GM12878 (cell line): Measurements from ENCODE around the gene LRRC27. TPM values are rescaled to one million over a fixed set of nuclear protein-coding genes. Genes with fewer than 3 reads are reported as not detected.

Source experiments
- ATAC-seq: fragments of 200-7000 bp; cut with Tn5 transposase; 3 replicates; pipeline ENCODE4 v1.9.1; 2020; ENCODE audit warnings: mild to moderate bottlenecking, moderate library complexity
- BruUV-seq: library from RNA; stranded (reverse); fragments of 400-500 nt; replicated peaks from 2 replicates; lab custom pipeline; 2021; lab: Mats Ljungman, UMichigan
- CTCF ChIA-PET: fragments of 300-600 bp; sonication (Branson Sonifier 250); formaldehyde crosslinking; extraction: SDS; loops from one replicate; lab custom pipeline; 2021; ENCODE audit warnings: inconsistent platforms; lab: Yijun Ruan, JAX
- POLR2A ChIA-PET: fragments of 350-600 bp; formaldehyde crosslinking; extraction: SDS; loops from one replicate; lab custom pipeline; 2021; ENCODE audit warnings: inconsistent platforms; lab: Charles Lee
- RAD21 ChIA-PET: fragments of 300-600 bp; sonication (Branson Sonifier 250); formaldehyde crosslinking; loops from one replicate; lab custom pipeline; 2023; ENCODE audit warnings: antibody characterized with exemption; ENCODE audit not compliant: unreplicated experiment; lab: Charles Lee
- SMC1A ChIA-PET: fragments of 300-600 bp; sonication (Branson Sonifier 250); formaldehyde crosslinking; loops from one replicate; lab custom pipeline; 2023; ENCODE audit not compliant: unreplicated experiment, uncharacterized antibody; lab: Charles Lee
- DNase-seq: peaks from one replicate; pipeline ENCODE4 v3.0.0-alpha.2; 2011; ENCODE audit warnings: low read depth, low spot score
- FAIRE-seq: peaks from 3 replicates; lab custom pipeline; 2011; peaks lifted over from hg19 to GRCh38; lab: Jason Lieb, UNC
- H2AFZ ChIP-seq: 2 replicates; pipeline ENCODE4 v1.6.0; 2011; ENCODE audit warnings: low read depth, low read length, control low read depth; ENCODE audit not compliant: control insufficient read depth
- H3K27ac ChIP-seq: 2 replicates; pipeline ENCODE4 v1.5.1; 2011; ENCODE audit warnings: control low read depth; ENCODE audit not compliant: control insufficient read depth, insufficient read depth
- H3K27me3 ChIP-seq, 2 experiments: replicated peaks in 1 of 2; 2 replicates each; pipeline versions ENCODE4 v1.6.0 to v1.6.1; 2011; ENCODE audit warnings: low read length in 1 of 2; ENCODE audit not compliant: control insufficient read depth in 2 of 2, insufficient read depth in 2 of 2
- H3K36me3 ChIP-seq, 2 experiments: 2 replicates each; pipeline ENCODE4 v1.5.1; 2011; ENCODE audit warnings: low read length in 1 of 2; ENCODE audit not compliant: control insufficient read depth in 2 of 2, insufficient read depth in 2 of 2
- H3K4me1 ChIP-seq: 2 replicates; pipeline ENCODE4 v1.6.1; 2011; ENCODE audit warnings: mild to moderate bottlenecking, low read length, moderate library complexity, mixed read lengths; ENCODE audit not compliant: control insufficient read depth, insufficient read depth
- H3K4me2 ChIP-seq: 2 replicates; pipeline ENCODE4 v1.6.0; 2011; ENCODE audit warnings: control low read depth; ENCODE audit not compliant: control insufficient read depth, insufficient read depth
- H3K4me3 ChIP-seq: fragments of 200-600 bp; sonication (generic); 2 replicates; pipeline ENCODE4 v1.5.1; 2016
- H3K79me2 ChIP-seq: 2 replicates; pipeline ENCODE4 v1.6.0; 2011; ENCODE audit warnings: low read length; ENCODE audit not compliant: control insufficient read depth, insufficient read depth
- H3K9ac ChIP-seq: 2 replicates; pipeline ENCODE4 v1.8.0; 2011; ENCODE audit warnings: low read length, control low read depth, mixed read lengths; ENCODE audit not compliant: control insufficient read depth, insufficient read depth
- H3K9me3 ChIP-seq: replicated peaks from 3 replicates; pipeline ENCODE4 v1.5.1; 2011; ENCODE audit warnings: mild to moderate bottlenecking, low read length; ENCODE audit not compliant: control insufficient read depth, insufficient read depth
- H4K20me1 ChIP-seq: 2 replicates; pipeline ENCODE4 v1.6.0; 2011; ENCODE audit not compliant: control insufficient read depth, insufficient read depth
- ATF3 ChIP-seq: IDR thresholded peaks from 2 replicates; pipeline ENCODE4 v1.6.1; 2011; ENCODE audit warnings: low read depth, mild to moderate bottlenecking, low read length, moderate library complexity, borderline replicate concordance; ENCODE audit errors: extremely low read depth
- BCL3 ChIP-seq: IDR thresholded peaks from 2 replicates; pipeline ENCODE4 v1.6.1; 2011; ENCODE audit warnings: borderline replicate concordance, low read depth, mild to moderate bottlenecking, moderate library complexity, low read length; ENCODE audit not compliant: insufficient read depth, poor library complexity, severe bottlenecking
- CBX3 ChIP-seq: fragments of 200-600 bp; sonication (generic); IDR thresholded peaks from 2 replicates; pipeline ENCODE4 v1.6.1; 2016; ENCODE audit warnings: low read depth, borderline replicate concordance
- EGR1 ChIP-seq, 2 experiments: IDR thresholded peaks; 1 replicate in 1 of 2; 2 replicates in 1 of 2; pipeline ENCODE4 v1.6.1; 2011 to 2012; ENCODE audit warnings: low read depth in 2 of 2, low read length in 2 of 2, borderline replicate concordance in 1 of 2, mild to moderate bottlenecking in 1 of 2, moderate library complexity in 1 of 2
- HDGF ChIP-seq: fragments of 450-650 bp; IDR thresholded peaks from 2 replicates; pipeline ENCODE4 v1.6.1; 2016; ENCODE audit warnings: antibody characterized with exemption
- KAT2A ChIP-seq: conservative IDR thresholded peaks from 2 replicates; pipeline ENCODE4 v1.6.1; 2011; ENCODE audit warnings: low read depth, low read length; ENCODE audit not compliant: control insufficient read depth
- REST ChIP-seq: IDR thresholded peaks from 2 replicates; pipeline ENCODE4 v1.6.1; 2012; ENCODE audit warnings: mild to moderate bottlenecking, low read depth, low read length
- SMAD1 ChIP-seq: fragments of 450-650 bp; IDR thresholded peaks from 2 replicates; pipeline ENCODE4 v1.6.1; 2018; ENCODE audit warnings: mild to moderate bottlenecking, low read depth; ENCODE audit not compliant: partially characterized antibody
- USF2 ChIP-seq: IDR thresholded peaks from 2 replicates; pipeline ENCODE4 v1.6.1; 2011; ENCODE audit warnings: low read depth, low read length, improper control_type of control experiment, borderline replicate concordance
- WGBS: methylation state at CpG from one replicate; pipeline ENCODE4 v1.1.6; 2016; ENCODE audit warnings: low lambda C conversion rate; ENCODE audit not compliant: insufficient replicate concordance, insufficient coverage; ENCODE audit errors: missing lambda C conversion rate; 5-methylcytosine and 5-hydroxymethylcytosine counted together
- in situ Hi-C: fragments of 300-500 bp; cut with MboI; formaldehyde crosslinking; loops from 9 replicates; pipeline ENCODE4 v1.14.3; 2018; ENCODE audit warnings: mixed read lengths
- intact Hi-C: fragments of 100-400 bp; cut with micrococcal nuclease; formaldehyde crosslinking; loops from one replicate; pipeline ENCODE4 v1.14.2; 2022; ENCODE audit not compliant: unreplicated experiment
- polyA plus RNA-seq, 11 experiments: library from polyadenylated mRNA; depleted of rRNA in 4 of 11; unstranded in 6 of 11; stranded (reverse) in 5 of 11; fragments of >200 nt; fragmentation: Nextera tagmentation in 4 of 11; fragmentation: Illumina TruSeq in 1 of 11; extraction: Ambion mirVana in 4 of 11; extraction: Trizol in 1 of 11; gene quantifications; 1 replicate in 1 of 11; 2 replicates in 10 of 11; pipeline versions ENCODE4 v1.2.1 to v1.2.3, GENCODE V29; 2011 to 2016; ENCODE audit warnings: inconsistent platforms in 2 of 11, missing spikeins in 2 of 11, low read depth in 1 of 11
- total RNA-seq, 4 experiments: library from RNA; depleted of rRNA in 3 of 4; stranded (reverse); fragments of >200 nt in 3 of 4; fragmentation: Illumina TruSeq in 1 of 4; extraction: Trizol in 1 of 4; gene quantifications; 2 replicates each; pipeline versions ENCODE4 v1.2.1 to v1.2.3, GENCODE V29; 2013 to 2021

LRRC27 gene
- total and polyA plus RNA-seq, 10 of the 15 experiments (the other 5 are each of a cell fraction or from before 2014, with no cell fraction given) = 0.48 to 6.9 (median 4.7) TPM

GRCh38 chr10:132393695-132394181 is 61.7 kb downstream of the LRRC27 start:
- no peak overlapping the region for H3K27ac ChIP-seq
- no peaks in the 10 kb centered on the region for H3K36me3 ChIP-seq
- in situ Hi-C loops = no loop called here
- H3K4me2 ChIP-seq = no peak overlapping the region
- peaks cover 8% of the 10 kb centered on the region; the same call in 1 of the 2 replicates for H3K4me1 ChIP-seq
- intact Hi-C loops = no loop called here
- DNase-seq (no peak), ATAC-seq (no peak), FAIRE-seq (no peak)
- POLR2A ChIA-PET = no interaction called here
- no peaks in the 10 kb centered on the region for H4K20me1 ChIP-seq
- peaks cover 0 to 3% of the 10 kb centered on the region in 2 experiments; a peak in 3 of 4 replicates for H3K27me3 ChIP-seq
- TF ChIP-seq HDGF = no peak
- no peak for TF ChIP-seq CBX3
- TF ChIP-seq SMAD1 = no peak
- TF ChIP-seq KAT2A = no peak
- WGBS = 38% methylated on average over 9 of the region's 9 CpGs
- RAD21 ChIA-PET = no interaction called here
- SMC1A ChIA-PET = no interaction called here
- H3K9me3 ChIP-seq = no peaks in the 10 kb centered on the region
- no peak overlapping the region for H3K9ac ChIP-seq
- CTCF ChIA-PET = no interaction called here
- H3K79me2 ChIP-seq = no peaks in the 10 kb centered on the region
- BruUV-seq = no TSS peak
- H2AFZ ChIP-seq = no peak overlapping the region
- H3K4me3 ChIP-seq = no peak overlapping the region

GRCh38 chr10:132394201-132394811 is 62.3 kb downstream of the LRRC27 start:
- no TSS peak for BruUV-seq
- Histone ChIP-seq H3K4me1 (peaks cover 8% of the 10 kb centered on the region; the same call in 1 of the 2 replicates), H3K9me3 (no peaks in the 10 kb centered on the region), H3K79me2 (no peaks in the 10 kb centered on the region), H3K9ac (no peak overlapping the region), H3K4me2 (no peak overlapping the region), H4K20me1 (no peaks in the 10 kb centered on the region), H3K36me3 (no peaks in the 10 kb centered on the region), H3K27me3 (peaks cover 0 to 3% of the 10 kb centered on the region in 2 experiments; a peak in 3 of 4 replicates), H3K27ac (no peak overlapping the region), H2AFZ (no peak overlapping the region), H3K4me3 (no peak overlapping the region)
- SMC1A ChIA-PET = no interaction called here
- FAIRE-seq (no peak), ATAC-seq (no peak), DNase-seq (no peak)
- WGBS = 44% methylated on average over 13 of the region's 13 CpGs
- intact Hi-C loops = no loop called here
- in situ Hi-C loops = no loop called here
- CTCF ChIA-PET = no interaction called here
- RAD21 ChIA-PET = no interaction called here
- POLR2A ChIA-PET = no interaction called here
- TF ChIP-seq REST = no peak
- TF ChIP-seq BCL3 = no peak
- no peak for TF ChIP-seq USF2
- TF ChIP-seq ATF3 = no peak
- TF ChIP-seq EGR1 (IDR thresholded peaks at IDR 0.05; ENCODE audit: borderline replicate concordance in 1 of 2, low read depth in 2 of 2, low read length in 2 of 2) = no peak
